ENCODE data around the gene FAM222A. TPM values are rescaled to one million over a fixed set of nuclear protein-coding genes. Genes with fewer than 3 reads are reported as not detected.

The FAM222A gene
- total RNA-seq, 4 donors from 2014 or later: 0.34 to 3.5 (median 1.7) TPM; not detected in 1

DNA sequence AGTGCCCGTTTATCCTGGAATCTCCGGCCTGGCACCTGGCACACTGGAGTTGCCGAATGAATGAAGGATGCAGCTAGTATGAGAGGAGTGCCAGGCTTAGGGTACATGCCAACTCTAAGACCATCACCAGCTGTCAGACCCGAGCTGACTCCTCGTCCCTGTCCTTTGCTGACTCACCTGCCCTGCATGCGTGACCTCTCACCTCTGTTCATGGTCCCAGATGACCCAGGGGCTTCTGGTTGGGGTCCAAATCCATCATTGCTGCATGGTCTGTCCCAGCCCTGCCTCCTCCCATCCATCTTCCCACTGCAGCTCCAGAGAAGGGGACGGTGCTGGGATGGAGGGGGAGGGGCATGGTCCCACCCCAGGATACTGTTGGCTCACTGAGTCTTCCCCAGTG, 9.9 kb upstream of the FAM222A start:
- TF ChIP-seq POLR2A (IDR thresholded peaks at IDR 0.05): no peak
- TF ChIP-seq, protein P1, sequence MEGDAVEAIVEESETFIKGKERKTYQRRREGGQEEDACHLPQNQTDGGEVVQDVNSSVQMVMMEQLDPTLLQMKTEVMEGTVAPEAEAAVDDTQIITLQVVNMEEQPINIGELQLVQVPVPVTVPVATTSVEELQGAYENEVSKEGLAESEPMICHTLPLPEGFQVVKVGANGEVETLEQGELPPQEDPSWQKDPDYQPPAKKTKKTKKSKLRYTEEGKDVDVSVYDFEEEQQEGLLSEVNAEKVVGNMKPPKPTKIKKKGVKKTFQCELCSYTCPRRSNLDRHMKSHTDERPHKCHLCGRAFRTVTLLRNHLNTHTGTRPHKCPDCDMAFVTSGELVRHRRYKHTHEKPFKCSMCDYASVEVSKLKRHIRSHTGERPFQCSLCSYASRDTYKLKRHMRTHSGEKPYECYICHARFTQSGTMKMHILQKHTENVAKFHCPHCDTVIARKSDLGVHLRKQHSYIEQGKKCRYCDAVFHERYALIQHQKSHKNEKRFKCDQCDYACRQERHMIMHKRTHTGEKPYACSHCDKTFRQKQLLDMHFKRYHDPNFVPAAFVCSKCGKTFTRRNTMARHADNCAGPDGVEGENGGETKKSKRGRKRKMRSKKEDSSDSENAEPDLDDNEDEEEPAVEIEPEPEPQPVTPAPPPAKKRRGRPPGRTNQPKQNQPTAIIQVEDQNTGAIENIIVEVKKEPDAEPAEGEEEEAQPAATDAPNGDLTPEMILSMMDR (IDR thresholded peaks at IDR 0.05): no peak
- H3K4me3 ChIP-seq: no peak overlapping the region
- intact Hi-C loops (cut with DNase I; ENCODE audit: low total_unique reads): no loop called here
- DNase-seq: no peak
- H3K36me3 ChIP-seq: no peaks in the 10 kb centered on the region
- no peaks in the 10 kb centered on the region for H3K4me1 ChIP-seq
- H3K27ac ChIP-seq: no peak overlapping the region
- no peaks in the 10 kb centered on the region for H3K27me3 ChIP-seq
- no peaks in the 10 kb centered on the region for H3K9me3 ChIP-seq

DNA sequence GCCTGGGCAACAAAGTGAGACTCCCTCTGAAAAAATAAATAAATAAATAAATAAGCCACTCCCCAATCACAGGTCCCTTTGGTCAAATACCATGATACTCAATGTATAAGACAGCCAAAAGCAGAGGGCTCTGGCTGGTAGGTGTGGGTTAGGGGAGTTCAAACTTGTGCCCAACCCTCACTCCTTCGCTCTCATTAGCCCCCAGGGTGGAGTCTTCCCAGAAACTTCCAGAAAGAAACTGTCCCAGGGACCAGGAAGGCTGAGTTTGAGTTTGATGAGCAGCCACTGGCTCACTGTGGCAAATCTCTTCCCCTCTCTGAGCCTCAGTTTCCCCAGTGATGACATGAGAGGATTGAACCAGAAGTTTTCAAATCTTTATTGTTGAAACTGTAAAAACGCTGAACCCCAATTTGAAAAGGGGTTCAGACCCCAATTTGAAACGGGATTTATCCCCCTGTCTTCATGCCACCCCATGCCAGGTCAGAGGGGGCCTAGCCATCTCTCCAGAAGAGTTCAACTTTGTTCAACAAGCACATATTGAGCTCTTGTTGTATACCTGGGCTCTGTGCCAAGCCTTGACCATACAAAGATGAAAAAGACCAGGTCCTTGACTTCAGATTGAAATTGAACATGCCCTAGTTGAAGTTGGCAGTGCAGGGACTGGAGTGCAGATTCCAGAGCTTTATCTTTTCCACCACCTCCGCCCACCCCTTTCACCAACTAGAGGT, 9.1 kb upstream of the FAM222A start:
- no peaks in the 10 kb centered on the region for H3K9me3 ChIP-seq
- H3K4me1 ChIP-seq: no peaks in the 10 kb centered on the region
- no peaks in the 10 kb centered on the region for H3K36me3 ChIP-seq
- no peak overlapping the region for H3K27ac ChIP-seq
- no peaks in the 10 kb centered on the region for H3K27me3 ChIP-seq
- intact Hi-C loops (cut with DNase I; ENCODE audit: low total_unique reads): no loop called here
- no peak for DNase-seq
- no peak for TF ChIP-seq POLR2A (IDR thresholded peaks at IDR 0.05)
- TF ChIP-seq, protein P1 (IDR thresholded peaks at IDR 0.05): no peak
- no peak overlapping the region for H3K4me3 ChIP-seq

DNA sequence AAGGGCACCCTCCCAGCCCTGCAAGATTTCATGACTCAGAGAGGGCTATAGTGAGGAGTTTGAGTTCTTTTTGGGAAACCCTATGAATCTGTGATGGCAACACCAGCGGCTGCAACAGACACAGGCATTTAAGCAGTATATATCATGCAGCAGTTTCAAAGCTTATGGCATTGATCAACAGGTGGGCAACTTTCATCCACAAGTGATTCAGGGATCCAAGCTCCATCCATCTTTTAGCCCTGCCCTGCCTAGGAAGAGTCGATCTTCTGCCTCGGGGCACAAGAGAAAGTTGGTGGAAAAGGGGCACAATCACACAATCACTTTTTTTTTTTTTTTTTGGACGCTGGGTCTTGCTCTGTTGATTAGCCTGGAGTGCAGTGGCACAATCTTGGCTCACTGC, 8.3 kb upstream of the FAM222A start:
- intact Hi-C loops (cut with DNase I; ENCODE audit: low total_unique reads): no loop called here
- Histone ChIP-seq H3K4me1 (no peaks in the 10 kb centered on the region), H3K36me3 (no peaks in the 10 kb centered on the region), H3K9me3 (no peaks in the 10 kb centered on the region), H3K4me3 (no peak overlapping the region), H3K27me3 (no peaks in the 10 kb centered on the region), H3K27ac (no peak overlapping the region)
- TF ChIP-seq, protein P1 (IDR thresholded peaks at IDR 0.05): no peak
- TF ChIP-seq POLR2A (IDR thresholded peaks at IDR 0.05): no peak
- no peak for DNase-seq

DNA sequence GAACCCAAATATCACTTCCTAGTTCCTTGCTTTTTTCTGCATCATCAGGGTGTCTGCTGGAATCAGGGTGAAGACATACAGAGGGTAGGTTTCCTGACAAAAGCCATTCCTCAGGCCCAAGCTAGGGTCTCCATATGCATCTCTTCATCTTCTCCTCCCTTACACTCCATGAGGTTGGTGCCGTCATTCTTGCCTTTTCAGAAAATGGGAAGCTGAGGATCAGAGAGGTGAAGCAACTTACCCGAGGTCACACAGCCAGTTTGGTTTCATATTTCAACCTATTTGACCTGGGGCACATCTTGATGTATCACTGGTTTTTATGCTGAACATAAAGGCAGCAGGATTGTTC, 7.3 kb upstream of the FAM222A start:
- H3K36me3 ChIP-seq: no peaks in the 10 kb centered on the region
- H3K9me3 ChIP-seq: no peaks in the 10 kb centered on the region
- no peak overlapping the region for H3K4me3 ChIP-seq
- TF ChIP-seq, protein P1 (IDR thresholded peaks at IDR 0.05): no peak
- no peak for TF ChIP-seq POLR2A (IDR thresholded peaks at IDR 0.05)
- H3K27ac ChIP-seq: no peak overlapping the region
- intact Hi-C loops (cut with DNase I; ENCODE audit: low total_unique reads): no loop called here
- H3K4me1 ChIP-seq: no peaks in the 10 kb centered on the region
- DNase-seq: no peak
- peaks cover 0 to 5% of the 10 kb centered on the region in 2 donors for H3K27me3 ChIP-seq

DNA sequence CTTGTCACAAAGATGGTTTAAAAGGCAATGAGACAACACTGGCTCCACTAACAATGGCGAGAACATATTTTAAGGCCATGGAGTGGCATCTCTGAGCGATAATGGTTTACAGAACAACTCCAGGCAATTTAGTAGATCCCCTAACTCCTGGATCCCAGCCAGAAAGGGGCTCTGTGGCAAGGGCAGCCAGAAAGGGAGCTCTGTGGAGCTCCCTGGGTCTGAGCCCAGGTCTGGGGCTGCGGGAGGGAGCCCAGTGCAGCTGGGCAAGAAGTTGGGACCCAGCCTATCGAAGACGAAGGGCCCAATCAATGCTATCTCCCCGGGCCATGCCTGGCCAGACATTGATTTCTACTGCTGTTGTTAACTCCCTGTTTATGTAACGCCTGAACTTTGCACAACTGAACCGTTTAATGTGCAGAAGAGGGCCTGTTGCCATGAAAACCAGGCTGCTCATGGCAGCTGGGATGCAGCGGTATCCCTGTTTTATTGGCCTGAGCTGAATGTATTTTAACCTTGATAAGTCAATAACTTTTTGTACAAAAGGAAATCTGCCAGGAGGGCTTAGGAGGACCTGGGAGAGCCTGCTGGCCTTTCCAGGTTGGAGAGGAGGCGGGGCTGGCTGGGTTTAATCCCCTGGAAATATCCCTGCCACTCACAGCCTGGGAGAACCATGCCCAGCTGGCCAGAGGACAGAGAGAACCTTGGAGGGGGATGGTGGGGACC, 6.7 kb upstream of the FAM222A start:
- no peak for DNase-seq
- Histone ChIP-seq H3K9me3 (no peaks in the 10 kb centered on the region), H3K27me3 (peaks cover 0 to 5% of the 10 kb centered on the region in 2 donors), H3K36me3 (no peaks in the 10 kb centered on the region), H3K27ac (no peak overlapping the region), H3K4me1 (no peaks in the 10 kb centered on the region), H3K4me3 (no peak overlapping the region)
- intact Hi-C loops (cut with DNase I; ENCODE audit: low total_unique reads): no loop called here
- TF ChIP-seq, protein P1 (IDR thresholded peaks at IDR 0.05): no peak
- no peak for TF ChIP-seq POLR2A (IDR thresholded peaks at IDR 0.05)

All from uterus (tissue), 4 donors.